ENCODE results near the gene ADGRA3. TPM values are rescaled to one million over a fixed set of nuclear protein-coding genes. Genes with fewer than 3 reads are reported as not detected.

The ADGRA3 gene
- total RNA-seq, 2 donors from 2014 or later: 51.8 to 54.9 TPM

DNA sequence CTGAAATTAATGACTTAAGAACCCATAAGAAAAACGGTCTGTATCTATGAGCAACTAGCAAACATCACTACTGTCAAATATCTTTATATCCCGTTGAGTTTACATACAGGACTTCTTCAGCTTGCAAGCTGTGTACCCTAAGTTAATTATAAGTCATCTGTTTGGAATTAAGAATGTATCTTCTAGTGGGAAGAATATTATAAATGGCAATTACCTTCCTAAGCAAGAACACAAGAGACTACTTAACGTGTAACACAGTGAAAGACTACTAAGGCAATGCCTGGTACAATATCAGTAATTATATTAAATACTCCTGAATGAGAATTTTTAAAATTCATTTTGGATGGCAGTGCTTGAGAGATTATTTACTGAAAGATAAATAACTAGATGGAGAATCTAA is 58.5 kb downstream of the ADGRA3 start:
- no peaks in the 10 kb centered on the region for H3K27me3 ChIP-seq (ENCODE audit: control insufficient read depth, insufficient read depth, low read length, poor library complexity, severe bottlenecking)
- H3K4me1 ChIP-seq (ENCODE audit: control insufficient read depth, insufficient read depth, low read length): peaks cover 3% of the 10 kb centered on the region
- H3K4me3 ChIP-seq (ENCODE audit: low read length): no peak overlapping the region
- H3K9ac ChIP-seq (ENCODE audit: extremely low read depth, low read length, poor library complexity, severe bottlenecking): no peak overlapping the region
- Mint-ChIP-seq H3K36me3 (ENCODE audit: low read depth) (peaks cover 16% of the 10 kb centered on the region), H3K4me1 (peaks cover 34% of the 10 kb centered on the region), H3K4me3 (no peak overlapping the region), H3K27ac (no peak overlapping the region), H3K9me3 (no peaks in the 10 kb centered on the region), H3K27me3 (ENCODE audit: insufficient read depth) (no peaks in the 10 kb centered on the region)
- TF ChIP-seq, protein P1, sequence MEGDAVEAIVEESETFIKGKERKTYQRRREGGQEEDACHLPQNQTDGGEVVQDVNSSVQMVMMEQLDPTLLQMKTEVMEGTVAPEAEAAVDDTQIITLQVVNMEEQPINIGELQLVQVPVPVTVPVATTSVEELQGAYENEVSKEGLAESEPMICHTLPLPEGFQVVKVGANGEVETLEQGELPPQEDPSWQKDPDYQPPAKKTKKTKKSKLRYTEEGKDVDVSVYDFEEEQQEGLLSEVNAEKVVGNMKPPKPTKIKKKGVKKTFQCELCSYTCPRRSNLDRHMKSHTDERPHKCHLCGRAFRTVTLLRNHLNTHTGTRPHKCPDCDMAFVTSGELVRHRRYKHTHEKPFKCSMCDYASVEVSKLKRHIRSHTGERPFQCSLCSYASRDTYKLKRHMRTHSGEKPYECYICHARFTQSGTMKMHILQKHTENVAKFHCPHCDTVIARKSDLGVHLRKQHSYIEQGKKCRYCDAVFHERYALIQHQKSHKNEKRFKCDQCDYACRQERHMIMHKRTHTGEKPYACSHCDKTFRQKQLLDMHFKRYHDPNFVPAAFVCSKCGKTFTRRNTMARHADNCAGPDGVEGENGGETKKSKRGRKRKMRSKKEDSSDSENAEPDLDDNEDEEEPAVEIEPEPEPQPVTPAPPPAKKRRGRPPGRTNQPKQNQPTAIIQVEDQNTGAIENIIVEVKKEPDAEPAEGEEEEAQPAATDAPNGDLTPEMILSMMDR (conservative IDR thresholded peaks at IDR 0.05): no peak
- 91 to 100% methylated on average over 1 to 2 of the region's 3 CpGs for WGBS, 2 experiments (ENCODE audit: insufficient coverage in 1 of 2, insufficient read length in 1 of 2)
- DNase-seq: no peak
- H3K27ac ChIP-seq (ENCODE audit: low read depth, low read length): no peak overlapping the region
- H3K36me3 ChIP-seq (ENCODE audit: control insufficient read depth, insufficient read depth, low read length): peaks cover 10% of the 10 kb centered on the region
- no peaks in the 10 kb centered on the region for H3K9me3 ChIP-seq (ENCODE audit: control insufficient read depth, low read length)

DNA sequence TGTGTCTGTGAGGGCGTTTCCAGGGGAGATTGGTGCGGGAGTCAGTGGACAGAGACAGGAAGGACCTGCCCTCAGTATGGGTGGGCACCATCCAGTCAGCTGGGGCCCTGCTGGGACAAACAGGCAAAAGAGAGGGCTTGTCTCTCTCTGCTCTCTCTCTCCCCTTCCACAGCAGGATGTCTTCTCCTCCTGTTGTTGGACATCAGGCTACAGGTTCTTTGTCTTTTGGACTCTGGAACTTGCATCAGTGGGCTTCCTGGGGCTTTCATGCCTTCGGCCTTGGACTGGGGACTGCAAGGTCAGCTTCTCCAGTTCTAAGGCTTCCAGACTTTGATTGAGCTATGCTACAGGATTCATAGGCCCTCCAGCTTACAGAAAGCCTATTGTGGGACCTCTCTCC is 59.6 kb downstream of the ADGRA3 start:
- Mint-ChIP-seq H3K9me3 (no peaks in the 10 kb centered on the region), H3K27ac (no peak overlapping the region), H3K27me3 (ENCODE audit: insufficient read depth) (no peaks in the 10 kb centered on the region), H3K4me1 (peaks cover 34% of the 10 kb centered on the region), H3K4me3 (no peak overlapping the region), H3K36me3 (ENCODE audit: low read depth) (peaks cover 16% of the 10 kb centered on the region)
- no peak for DNase-seq
- no peak overlapping the region for H3K9ac ChIP-seq (ENCODE audit: extremely low read depth, low read length, poor library complexity, severe bottlenecking)
- H3K27ac ChIP-seq (ENCODE audit: low read depth, low read length): no peak overlapping the region
- H3K36me3 ChIP-seq (ENCODE audit: control insufficient read depth, insufficient read depth, low read length): peaks cover 12% of the 10 kb centered on the region
- no peaks in the 10 kb centered on the region for H3K27me3 ChIP-seq (ENCODE audit: control insufficient read depth, insufficient read depth, low read length, poor library complexity, severe bottlenecking)
- no peaks in the 10 kb centered on the region for H3K9me3 ChIP-seq (ENCODE audit: control insufficient read depth, low read length)
- TF ChIP-seq, protein P1 (conservative IDR thresholded peaks at IDR 0.05): no peak
- WGBS, 2 experiments (ENCODE audit: insufficient coverage in 1 of 2, insufficient read length in 1 of 2): 92 to 94% methylated on average over 2 to 3 of the region's 3 CpGs
- peaks cover 3% of the 10 kb centered on the region for H3K4me1 ChIP-seq (ENCODE audit: control insufficient read depth, insufficient read depth, low read length)
- no peak overlapping the region for H3K4me3 ChIP-seq (ENCODE audit: low read length)

DNA sequence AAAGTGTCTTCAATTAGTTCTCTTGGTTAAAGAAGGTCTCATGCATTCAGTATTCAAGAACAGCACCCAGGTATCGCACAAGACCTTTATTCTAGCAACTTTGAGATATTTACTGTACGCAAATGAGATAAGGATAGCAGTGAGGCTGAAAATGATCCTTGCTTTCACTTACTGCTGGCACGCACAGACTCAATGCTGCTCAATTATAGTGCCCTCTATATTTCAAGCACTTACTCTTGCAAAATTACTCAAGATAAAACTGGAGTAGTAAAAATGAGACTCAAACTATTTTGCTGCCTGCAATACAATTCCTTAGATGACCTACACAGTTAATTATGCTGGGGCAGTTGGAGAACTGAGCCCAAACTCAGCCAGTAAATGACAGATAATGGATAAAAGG is 60.9 kb downstream of the ADGRA3 start:
- no peak overlapping the region for H3K27ac Mint-ChIP-seq
- H3K9me3 Mint-ChIP-seq: no peaks in the 10 kb centered on the region
- H3K36me3 Mint-ChIP-seq (ENCODE audit: low read depth): peaks cover 13% of the 10 kb centered on the region
- WGBS, 2 experiments (ENCODE audit: insufficient coverage in 1 of 2, insufficient read length in 1 of 2): 92 to 95% methylated on average over 3 of the region's 3 CpGs
- no peaks in the 10 kb centered on the region for H3K27me3 ChIP-seq (ENCODE audit: control insufficient read depth, insufficient read depth, low read length, poor library complexity, severe bottlenecking)
- H3K4me3 ChIP-seq (ENCODE audit: low read length): no peak overlapping the region
- TF ChIP-seq, protein P1 (conservative IDR thresholded peaks at IDR 0.05): no peak
- no peaks in the 10 kb centered on the region for H3K27me3 Mint-ChIP-seq (ENCODE audit: insufficient read depth)
- DNase-seq: no peak
- H3K4me1 Mint-ChIP-seq: peaks cover 25% of the 10 kb centered on the region
- no peak overlapping the region for H3K4me3 Mint-ChIP-seq
- H3K9ac ChIP-seq (ENCODE audit: extremely low read depth, low read length, poor library complexity, severe bottlenecking): no peak overlapping the region
- H3K9me3 ChIP-seq (ENCODE audit: control insufficient read depth, low read length): no peaks in the 10 kb centered on the region
- peaks cover 3% of the 10 kb centered on the region for H3K4me1 ChIP-seq (ENCODE audit: control insufficient read depth, insufficient read depth, low read length)
- peaks cover 16% of the 10 kb centered on the region for H3K36me3 ChIP-seq (ENCODE audit: control insufficient read depth, insufficient read depth, low read length)
- H3K27ac ChIP-seq (ENCODE audit: low read depth, low read length): no peak overlapping the region
